HG02852 (cell line): ENCODE results near the gene FTH1.

Source experiments
- ATAC-seq: cut with Tn5 transposase; IDR thresholded peaks from one replicate; pipeline ENCODE4 v1.9.1; 2021; ENCODE audit warnings: mild to moderate bottlenecking, moderate library complexity; ENCODE audit not compliant: unreplicated experiment

The FTH1 gene

DNA sequence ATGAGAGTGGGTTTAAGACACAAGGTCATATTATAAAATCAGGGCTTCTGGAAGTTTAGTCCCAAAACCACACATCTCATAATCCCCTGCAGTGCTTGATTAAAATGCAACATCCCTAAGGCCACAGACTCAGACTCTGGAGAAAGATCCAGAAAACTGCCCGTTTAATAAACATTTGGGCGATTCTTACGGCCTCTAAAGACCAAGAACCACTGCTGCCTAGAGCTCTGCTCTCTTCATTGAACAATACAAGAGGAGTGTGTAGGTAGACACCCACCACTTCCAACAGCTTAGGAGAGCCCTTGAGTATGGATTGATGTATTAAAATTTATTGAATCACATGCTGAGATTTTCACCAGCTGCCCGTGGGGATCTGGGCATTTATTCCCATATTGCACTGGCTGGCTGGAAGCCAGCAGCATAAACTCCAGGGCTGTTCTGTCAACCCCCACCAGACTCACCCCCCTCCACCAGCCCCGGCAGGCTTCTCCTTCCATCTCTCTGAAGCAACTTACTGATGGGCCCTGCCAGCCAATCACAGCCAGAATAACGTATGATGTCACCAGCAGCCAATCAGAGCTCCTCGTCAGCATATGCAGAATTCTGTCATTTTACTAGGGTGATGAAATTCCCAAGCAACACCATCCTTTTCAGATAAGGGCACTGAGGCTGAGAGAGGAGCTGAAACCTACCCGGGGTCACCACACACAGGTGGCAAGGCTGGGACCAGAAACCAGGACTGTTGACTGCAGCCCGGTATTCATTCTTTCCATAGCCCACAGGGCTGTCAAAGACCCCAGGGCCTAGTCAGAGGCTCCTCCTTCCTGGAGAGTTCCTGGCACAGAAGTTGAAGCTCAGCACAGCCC, 18.0 kb downstream of the FTH1 start:
- no peak for ATAC-seq

DNA sequence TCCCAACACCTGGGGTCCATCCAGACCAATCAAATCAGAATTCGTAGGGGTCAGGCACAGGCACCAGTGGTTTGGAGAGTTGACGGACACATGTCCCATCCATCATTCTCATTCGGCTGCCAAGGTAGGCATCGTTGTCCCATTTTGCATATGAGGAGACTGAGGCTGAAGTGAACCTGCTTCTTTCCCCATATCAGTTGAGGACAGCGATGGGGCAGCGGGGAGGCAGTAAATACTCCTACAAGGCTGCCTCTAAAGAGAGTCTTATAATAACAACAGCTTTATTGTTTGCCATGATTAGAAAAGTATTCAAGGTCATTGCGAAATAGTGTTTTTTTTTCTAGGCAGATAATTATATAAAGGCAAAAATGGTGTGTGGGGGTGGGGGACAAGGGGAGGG, 18.9 kb downstream of the FTH1 start:
- no peak for ATAC-seq

- no peak for ATAC-seq
Observed at GRCh38 chr11:61947486-61948210, 19.8 kb downstream of the FTH1 start.

DNA sequence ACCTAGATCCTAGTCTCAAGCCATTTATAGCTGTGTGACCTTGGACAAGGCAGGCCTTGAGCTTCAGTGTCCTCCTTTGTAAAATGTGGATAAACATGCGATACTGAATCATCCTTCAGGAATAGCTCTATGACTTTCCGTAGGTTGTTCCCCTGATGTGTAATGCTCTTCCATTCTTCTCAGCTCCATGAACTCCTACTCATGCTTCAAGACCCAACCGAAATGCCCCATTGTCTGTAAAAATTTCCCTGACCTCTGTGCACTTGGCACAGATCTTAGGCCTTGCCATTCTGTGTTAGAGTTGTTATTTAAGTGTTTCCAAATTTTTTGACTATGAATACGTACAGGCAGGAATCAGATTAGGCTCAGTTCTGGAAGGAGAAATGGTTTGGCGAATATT, 20.5 kb downstream of the FTH1 start:
- no peak for ATAC-seq

GRCh38 chr11:61945191-61945590, 22.2 kb downstream of the FTH1 start:
- ATAC-seq: no peak

GRCh38 chr11:61940466-61940865, 27.0 kb downstream of the FTH1 start:
- ATAC-seq: no peak

- ATAC-seq: no peak
Observed at GRCh38 chr11:61935861-61936260, 31.6 kb downstream of the FTH1 start.

GRCh38 chr11:61930933-61931332, 36.5 kb downstream of the FTH1 start:
- ATAC-seq: no peak

DNA sequence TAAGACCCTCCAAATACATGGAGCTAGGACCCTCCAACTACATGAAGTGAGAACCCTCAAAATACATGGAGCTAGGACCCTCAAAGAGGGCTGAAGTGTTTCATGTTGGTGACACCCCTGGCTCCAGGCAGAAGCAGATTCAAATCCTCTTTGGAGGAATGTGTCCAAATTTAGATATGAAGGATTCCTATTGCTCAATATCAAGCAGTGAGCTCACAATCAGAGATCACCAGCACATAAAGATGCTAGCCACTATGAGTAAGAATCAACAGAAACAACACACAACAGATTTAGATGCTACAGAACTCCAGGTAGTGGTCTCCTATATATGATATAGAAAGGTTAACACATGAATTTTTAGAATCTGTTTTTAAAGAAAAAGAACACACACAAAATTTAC, 38.8 kb downstream of the FTH1 start:
- ATAC-seq: no peak

DNA sequence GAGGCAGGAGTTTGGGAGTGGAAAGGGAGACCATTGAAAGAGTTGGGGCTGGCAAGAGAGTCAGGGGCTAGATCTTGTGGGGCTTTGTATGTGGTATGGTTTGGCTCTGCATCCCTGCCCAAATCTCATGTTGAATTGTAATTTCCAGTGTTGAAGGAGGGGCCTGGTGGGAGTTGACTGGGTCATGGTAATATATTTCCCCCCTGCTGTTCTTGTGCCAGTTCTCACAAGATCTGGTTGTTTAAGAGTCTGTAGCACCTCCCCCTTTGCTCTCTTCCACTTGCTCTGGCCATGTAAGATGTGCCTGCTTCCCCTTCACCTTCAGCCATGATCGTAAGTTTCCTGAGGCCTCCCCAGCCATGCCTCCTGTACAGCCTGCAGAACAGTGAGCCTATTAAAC, 39.9 kb downstream of the FTH1 start:
- no peak for ATAC-seq

DNA sequence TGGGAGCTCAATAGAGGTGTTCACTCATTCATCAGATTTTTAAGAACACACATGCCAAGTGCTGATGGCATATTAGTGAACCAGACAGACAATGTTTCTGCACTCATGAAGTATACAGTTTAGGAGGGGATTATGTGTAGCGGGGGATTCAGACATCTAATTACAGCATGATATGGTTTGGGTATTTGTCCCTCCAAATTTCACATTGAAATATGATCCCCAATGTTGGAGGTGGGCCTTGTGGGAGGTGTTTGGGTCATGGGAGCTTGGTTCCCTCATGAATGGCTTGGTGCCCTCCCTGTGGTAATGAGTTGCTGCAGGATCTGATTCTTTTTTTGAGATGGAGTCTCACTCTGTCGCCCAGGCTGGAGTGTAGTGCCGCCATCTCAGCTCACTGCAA, 41.2 kb downstream of the FTH1 start:
- no peak for ATAC-seq

DNA sequence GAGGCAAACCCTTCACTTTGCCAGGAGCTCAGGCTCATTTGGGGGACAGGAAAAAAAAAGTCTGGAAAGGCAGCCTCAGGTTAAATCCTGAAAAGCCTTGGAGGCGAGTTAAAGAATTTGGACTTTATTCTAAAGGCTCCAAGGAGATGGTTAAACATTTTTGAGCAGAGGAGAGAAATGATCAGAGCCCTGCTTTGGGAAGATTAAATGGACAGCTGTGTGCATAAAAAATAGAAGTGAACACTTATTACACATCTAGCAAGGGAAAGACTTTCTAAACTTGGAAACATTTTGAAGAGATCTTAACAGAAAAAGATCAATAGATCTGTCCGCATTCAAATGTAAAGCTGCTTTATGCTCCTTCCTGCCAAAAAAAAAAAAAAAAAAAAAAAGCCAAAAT, 41.7 kb downstream of the FTH1 start:
- ATAC-seq: no peak

GRCh38 chr11:61924064-61924455, 43.4 kb downstream of the FTH1 start:
- no peak for ATAC-seq

DNA sequence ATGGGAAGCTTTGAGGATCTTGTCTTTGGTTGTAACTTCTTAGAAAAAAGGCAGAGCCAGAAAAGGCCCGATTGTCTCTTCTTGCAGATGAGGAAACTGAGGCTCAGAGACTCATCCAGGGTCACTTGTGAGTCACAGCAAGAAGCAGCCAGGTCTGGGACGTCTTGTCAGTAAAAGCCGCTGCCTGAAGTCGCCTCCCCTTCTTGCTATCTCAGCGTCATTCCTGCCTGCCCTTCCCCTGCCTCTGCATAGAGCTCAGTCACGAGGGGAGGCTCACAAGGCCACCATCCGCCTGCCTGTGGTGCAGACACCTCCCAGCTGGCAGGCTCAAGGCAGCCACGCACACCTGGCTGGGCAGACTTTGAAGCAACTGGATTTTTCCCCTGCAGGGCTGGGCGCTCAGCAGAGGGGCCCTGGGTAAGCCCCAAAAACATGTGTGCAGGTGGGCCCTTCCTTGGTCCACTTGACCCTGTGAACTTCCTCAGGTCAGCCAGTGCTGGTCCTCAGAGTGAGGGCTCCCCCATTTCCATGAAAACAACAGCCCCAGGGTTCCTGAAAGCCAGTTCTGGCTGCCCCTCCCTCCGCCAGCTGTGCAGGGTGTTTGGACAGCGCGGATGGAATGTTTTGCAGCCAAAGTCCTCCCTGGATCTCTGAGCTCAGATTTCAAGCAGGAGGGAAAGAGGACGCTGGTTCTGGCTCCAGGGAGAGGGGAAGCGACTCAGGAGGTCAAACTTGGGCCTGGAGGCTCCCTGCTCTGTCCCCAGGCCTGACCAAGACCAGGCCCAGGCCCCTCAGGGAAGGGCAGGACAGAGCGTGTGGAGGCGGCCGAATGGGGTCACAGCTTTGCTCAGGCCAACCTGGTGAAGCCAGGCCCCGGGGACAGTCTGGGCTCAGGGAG, 44.0 kb downstream of the FTH1 start:
- ATAC-seq: no peak

GRCh38 chr11:61922539-61922938, 44.9 kb downstream of the FTH1 start:
- no peak for ATAC-seq

DNA sequence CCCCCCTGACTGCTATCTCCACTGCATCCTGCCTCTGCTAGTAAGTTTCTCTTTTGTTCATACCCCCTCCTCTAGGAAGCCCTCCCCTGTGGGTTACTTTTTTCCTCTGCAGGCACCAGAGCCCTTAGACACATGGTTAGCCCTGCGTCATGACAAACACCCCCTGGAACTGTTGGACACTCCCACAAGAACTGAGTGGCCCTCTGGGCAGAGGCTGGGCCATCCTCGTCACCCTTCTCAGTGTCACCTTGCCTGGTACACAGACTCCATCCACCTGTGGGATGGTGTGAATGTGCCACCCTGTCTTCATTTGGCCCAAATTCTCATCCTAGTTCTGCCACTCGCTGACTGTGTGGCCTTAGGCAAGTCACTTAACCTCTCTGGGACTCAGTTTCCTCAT, 46.0 kb downstream of the FTH1 start:
- no peak for ATAC-seq

DNA sequence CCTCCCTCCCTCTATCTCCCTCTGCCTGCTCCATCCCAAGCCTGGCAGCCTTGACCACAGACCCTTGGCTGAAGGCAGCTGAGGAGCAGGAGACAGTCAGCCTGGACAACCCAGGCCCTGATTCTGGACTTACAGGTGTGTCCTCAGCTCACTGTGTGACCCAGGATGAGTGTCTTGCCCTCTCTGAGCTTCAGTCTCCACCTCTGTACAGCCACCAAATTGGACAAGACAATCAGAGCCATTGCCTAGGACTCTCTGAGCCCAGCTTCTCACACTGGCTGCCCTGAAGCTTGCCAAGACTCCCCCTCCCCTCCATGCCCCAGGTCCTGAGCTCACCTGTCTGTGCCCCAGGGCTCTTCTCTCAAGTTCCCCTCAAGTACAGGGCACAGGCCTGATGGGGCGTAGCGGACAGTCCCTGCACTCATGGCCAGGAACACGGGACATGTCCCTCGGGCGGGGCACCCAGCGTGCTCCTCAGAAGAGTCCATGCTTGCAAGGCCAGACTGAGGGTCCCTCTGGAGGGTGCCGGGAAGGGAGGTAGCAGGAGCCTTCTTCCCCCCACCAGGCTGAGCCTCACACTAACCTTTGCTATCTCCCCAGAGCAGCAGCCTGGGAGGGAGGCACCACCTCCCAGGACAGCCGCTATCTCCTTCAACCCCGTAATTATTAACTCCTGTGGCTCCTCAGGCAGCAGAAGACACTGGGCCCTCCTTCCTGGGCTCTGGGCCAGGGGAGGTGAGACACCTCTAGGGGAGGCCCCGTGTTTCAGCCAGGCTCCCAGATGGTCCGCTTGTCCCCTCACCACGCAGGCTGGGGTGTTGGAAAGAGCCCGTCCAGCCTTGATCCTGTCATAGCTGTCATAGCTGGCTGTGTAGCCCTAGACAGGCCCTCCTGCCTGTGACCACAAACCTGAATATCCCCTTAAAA, 47.5 kb downstream of the FTH1 start:
- no peak for ATAC-seq

- no peak for ATAC-seq
Observed at GRCh38 chr11:61918938-61919704, 48.3 kb downstream of the FTH1 start.

- ATAC-seq: no peak
Observed at GRCh38 chr11:61918251-61918937, 49.0 kb downstream of the FTH1 start.
